ENCODE results near the gene MYO1G. TPM values are rescaled to one million over a fixed set of nuclear protein-coding genes. Genes with fewer than 3 reads are reported as not detected.

The MYO1G gene
- total and polyA plus RNA-seq, 5 donors, result 0.70 to 3.0 (median 2.2) TPM

DNA sequence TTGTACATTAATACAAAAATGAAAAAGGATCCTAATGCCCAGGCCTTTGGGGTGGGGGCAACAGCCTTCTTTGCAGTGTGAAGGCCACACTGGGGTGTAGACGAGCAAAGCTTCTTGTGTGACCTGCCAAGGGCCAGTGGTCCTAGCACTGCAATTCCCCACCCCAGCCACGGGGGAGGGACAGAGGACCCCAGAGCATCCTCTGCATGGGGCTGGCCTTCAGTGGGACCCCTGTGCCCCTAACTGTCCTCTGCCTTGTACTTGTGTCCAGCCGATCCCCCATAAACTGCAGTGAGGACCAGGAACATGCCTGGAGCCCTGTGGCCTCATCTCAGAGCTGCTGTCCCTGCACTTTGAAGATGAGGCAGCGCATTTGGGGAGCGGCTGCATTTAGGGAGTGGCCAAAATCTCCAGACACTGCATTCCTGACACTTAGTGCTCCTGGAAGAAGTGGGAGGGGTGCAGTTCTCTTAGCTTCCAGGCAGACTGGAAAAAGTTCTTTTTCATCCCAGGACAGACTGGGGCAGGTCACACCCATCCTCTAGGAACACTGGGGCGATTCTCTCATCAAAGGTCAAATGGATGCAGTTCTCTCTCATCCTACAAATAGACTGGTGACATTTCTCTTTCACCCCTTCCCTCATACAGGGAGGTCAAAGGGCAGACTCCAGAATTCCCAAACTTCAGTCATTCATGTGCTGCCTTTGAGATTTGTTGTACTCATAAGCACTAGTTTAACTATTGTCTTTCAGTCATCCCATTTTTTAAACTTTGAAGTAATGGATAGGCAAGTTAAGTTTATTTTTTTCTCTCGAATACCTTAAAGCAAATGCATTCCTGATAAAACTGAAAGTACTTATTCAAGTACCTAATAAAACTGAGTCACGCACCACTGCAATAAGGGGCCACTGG is 922 bp upstream of the MYO1G start:
- Histone ChIP-seq H3K27me3 (ENCODE audit: control insufficient read depth, insufficient read depth) (no peaks in the 10 kb centered on the region), H3K27ac (ENCODE audit: low read length) (peak overlapping the region; percentile 5), H3K4me1 (ENCODE audit: control insufficient read depth, insufficient read depth, low read length) (no peaks in the 10 kb centered on the region), H3K4me3 (ENCODE audit: low read length) (no peak overlapping the region), H3K9me3 (ENCODE audit: control insufficient read depth, low read length) (no peaks in the 10 kb centered on the region)
- peak in 1 of 2 donors; percentile 73 for ATAC-seq
- 80% methylated on average over 8 of the region's 8 CpGs for WGBS
- no peak for DNase-seq
- intact Hi-C loops (cut with DNase I), result loop anchor here in 2 of 4 donors (10.0 kb wide), 2 partner anchors 125 to 145 kb away; no protein-coding TSS in a partner anchor

DNA sequence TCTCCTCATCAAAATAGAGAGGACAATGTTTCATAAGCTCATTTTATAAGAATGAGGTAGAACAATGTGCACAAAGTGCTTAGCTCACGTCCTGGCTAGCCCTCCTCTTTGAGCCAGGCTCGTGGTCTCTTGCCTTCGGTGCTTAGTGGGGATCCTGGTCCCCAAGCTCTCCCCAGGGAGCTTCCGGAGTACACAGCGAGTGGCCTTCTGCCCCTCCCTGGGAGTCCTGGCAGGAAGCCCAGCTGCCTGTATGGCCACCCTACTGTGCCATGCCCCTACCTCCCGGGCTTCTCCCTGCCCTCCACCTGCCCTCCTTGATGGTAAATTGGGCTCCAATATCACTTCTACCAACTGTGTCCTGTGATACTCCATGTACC is 868 bp downstream of the MYO1G start:
- no peaks in the 10 kb centered on the region for H3K4me1 ChIP-seq (ENCODE audit: control insufficient read depth, insufficient read depth, low read length)
- 43% methylated on average over 6 of the region's 6 CpGs for WGBS

DNA sequence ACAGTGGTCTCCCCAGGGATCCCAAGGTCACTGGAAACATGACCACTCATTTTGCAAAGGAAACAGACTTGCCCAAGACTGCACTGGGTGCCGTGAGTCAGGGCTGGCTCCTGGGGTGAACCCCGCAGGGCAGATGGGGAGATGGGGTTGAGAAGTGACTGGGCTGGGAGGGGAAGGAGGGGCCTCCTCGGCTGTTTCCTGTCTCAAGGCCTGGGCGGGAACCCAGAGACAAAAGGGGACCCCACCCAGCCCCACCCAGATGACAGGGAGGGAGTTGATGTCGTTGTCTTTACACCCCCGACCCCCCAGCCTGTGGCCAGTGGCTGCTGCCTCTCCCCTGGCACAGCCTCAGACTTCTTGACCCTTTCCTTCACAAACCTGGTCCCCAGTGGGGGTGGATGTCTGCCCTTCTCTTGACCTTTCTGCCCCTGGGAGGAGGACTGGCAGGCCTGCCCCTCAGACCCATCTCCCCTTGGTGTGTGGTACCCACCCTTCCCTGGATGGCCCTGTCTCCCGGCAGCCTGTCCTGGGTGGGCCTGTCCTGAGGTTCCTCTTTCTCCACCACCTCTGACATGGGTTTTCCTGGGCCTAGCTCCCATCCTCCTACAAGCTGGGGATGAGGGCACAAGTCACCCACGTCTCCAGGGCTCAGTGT is 1.4 kb downstream of the MYO1G start:
- ATAC-seq (peak in 1 of 2 donors; percentile 41), DNase-seq (peak in 1 of 3 donors; percentile 64)
- H3K27me3 ChIP-seq (ENCODE audit: control insufficient read depth, insufficient read depth), result no peaks in the 10 kb centered on the region
- 56% methylated on average over 8 of the region's 8 CpGs for WGBS
- intact Hi-C loops (cut with DNase I), result loop anchor here in 1 of 4 donors (10.0 kb wide), 1 partner anchor 147 kb away; no protein-coding TSS in a partner anchor
- H3K27ac ChIP-seq (ENCODE audit: low read length), result no peak overlapping the region
- no peak overlapping the region for H3K4me3 ChIP-seq (ENCODE audit: low read length)
- no peaks in the 10 kb centered on the region for H3K9me3 ChIP-seq (ENCODE audit: control insufficient read depth, low read length)
- H3K4me1 ChIP-seq (ENCODE audit: control insufficient read depth, insufficient read depth, low read length), result no peaks in the 10 kb centered on the region

More for the DNA sequence above, 868 bp downstream of the MYO1G start:
- ATAC-seq, result no peak
- intact Hi-C loops (cut with DNase I), result loop anchor here in 1 of 4 donors (10.0 kb wide), 1 partner anchor 147 kb away; no protein-coding TSS in a partner anchor
- peak in 2 of 3 donors; percentile 71 to 73 for DNase-seq
- no peaks in the 10 kb centered on the region for H3K9me3 ChIP-seq (ENCODE audit: control insufficient read depth, low read length)
- H3K27me3 ChIP-seq (ENCODE audit: control insufficient read depth, insufficient read depth), result no peaks in the 10 kb centered on the region
- H3K4me3 ChIP-seq (ENCODE audit: low read length), result no peak overlapping the region
- no peak overlapping the region for H3K27ac ChIP-seq (ENCODE audit: low read length)

DNA sequence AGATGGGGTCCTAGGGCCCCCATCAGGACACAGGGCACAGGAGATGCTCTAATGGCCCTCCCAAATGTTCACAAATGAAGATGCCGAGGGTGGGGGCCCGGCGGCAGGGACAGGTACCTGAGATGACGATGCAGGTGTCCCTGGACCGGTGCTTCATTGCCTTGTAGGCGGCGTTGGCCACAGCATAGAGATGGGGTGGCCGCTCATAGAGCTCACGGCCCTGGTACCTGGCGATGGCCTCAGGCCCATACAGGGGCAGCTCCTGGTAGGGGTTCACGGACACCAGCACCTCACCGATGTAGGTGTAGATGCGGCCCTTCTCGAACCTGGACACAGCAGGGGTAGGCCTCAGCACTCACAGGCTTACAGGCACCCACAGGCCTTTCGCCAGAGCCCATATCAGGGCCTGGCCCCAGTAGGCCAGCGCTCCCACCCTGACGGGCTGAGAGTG is 2.0 kb downstream of the MYO1G start:
- H3K27me3 ChIP-seq (ENCODE audit: control insufficient read depth, insufficient read depth), result no peaks in the 10 kb centered on the region
- DNase-seq, result no peak
- 95% methylated on average over 17 of the region's 17 CpGs for WGBS
- H3K9me3 ChIP-seq (ENCODE audit: control insufficient read depth, low read length), result no peaks in the 10 kb centered on the region
- no peak for ATAC-seq
- H3K27ac ChIP-seq (ENCODE audit: low read length), result no peak overlapping the region
- H3K4me3 ChIP-seq (ENCODE audit: low read length), result no peak overlapping the region
- intact Hi-C loops (cut with DNase I), result loop anchor here in 1 of 4 donors (10.0 kb wide), 1 partner anchor 148 kb away; no protein-coding TSS in a partner anchor
- no peaks in the 10 kb centered on the region for H3K4me1 ChIP-seq (ENCODE audit: control insufficient read depth, insufficient read depth, low read length)

DNA sequence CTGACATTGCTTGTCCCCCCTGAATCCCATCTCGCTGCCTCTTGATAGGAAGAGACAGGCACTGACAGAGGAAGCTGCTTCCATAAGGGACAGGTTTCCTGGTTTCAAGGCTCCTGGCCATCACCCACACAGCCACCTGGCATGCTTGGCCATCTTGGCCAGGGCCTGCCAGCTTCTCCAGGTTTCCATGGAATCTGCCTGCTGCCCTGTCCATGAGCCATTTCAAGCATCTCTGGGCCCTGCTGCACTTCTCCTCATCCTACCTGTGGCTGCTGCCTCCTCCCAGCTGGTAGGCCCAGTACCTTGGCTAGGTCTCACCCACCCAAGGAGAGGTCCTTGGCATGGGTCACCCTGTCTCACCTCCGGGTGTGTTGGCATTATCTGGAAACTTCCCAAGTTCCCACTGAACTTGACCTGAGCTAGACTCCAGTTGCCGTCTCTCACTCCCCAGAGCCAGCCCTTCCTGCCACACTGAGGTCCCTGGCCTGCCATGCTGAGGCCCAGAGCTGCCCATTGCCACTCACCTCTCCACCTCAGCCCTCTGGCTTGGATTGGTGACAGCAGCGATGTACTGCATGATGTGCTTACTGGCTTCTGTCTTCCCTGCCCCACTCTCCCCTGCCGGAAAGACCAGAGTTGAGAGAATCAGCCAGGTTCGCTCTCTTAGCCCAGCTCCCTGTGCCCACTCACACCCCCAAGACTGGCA is 2.6 kb downstream of the MYO1G start:
- no peak overlapping the region for H3K27ac ChIP-seq (ENCODE audit: low read length)
- DNase-seq (no peak), ATAC-seq (no peak)
- intact Hi-C loops (cut with DNase I), result loop anchor here in 1 of 4 donors (10.0 kb wide), 1 partner anchor 149 kb away; no protein-coding TSS in a partner anchor
- no peak overlapping the region for H3K4me3 ChIP-seq (ENCODE audit: low read length)
- WGBS, result 93% methylated on average over 6 of the region's 6 CpGs
- no peaks in the 10 kb centered on the region for H3K4me1 ChIP-seq (ENCODE audit: control insufficient read depth, insufficient read depth, low read length)
- H3K9me3 ChIP-seq (ENCODE audit: control insufficient read depth, low read length), result no peaks in the 10 kb centered on the region
- H3K27me3 ChIP-seq (ENCODE audit: control insufficient read depth, insufficient read depth), result no peaks in the 10 kb centered on the region

DNA sequence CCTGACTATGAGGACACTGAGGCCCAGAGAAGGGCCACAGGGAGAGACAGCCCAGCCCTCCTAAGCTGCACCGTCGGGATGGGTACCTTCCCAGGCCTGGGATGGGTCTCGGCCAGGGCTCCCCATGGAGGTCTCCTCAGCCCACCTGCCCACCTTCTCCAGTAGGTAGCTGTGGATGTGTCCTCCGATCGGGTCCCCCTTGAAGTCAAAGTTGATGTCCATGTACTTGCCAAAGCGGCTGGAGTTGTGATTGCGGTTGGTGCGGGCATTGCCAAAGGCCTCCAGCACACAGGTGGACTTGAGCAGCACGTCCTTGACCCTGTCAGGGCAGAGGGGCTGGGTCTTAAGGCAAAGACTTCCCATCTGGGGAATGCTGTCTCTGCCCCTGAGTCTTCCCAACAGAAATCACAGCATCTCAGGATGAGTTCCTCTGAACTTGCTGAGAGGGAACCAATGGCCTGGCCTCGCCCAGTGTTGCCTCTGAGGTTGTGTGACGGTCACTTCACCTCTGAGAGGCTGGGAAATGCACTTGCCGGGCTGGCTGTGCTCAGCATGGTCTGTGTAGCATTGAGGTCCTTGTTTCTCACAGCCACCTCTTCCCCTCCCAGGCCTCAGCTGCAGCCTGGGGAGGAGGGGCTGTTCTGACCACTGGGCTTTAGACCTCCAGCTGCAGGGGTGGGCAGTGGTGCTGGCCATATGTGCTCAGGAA is 3.3 kb downstream of the MYO1G start:
- H3K4me3 ChIP-seq (ENCODE audit: low read length), result no peak overlapping the region
- 95% methylated on average over 12 of the region's 12 CpGs for WGBS
- DNase-seq (no peak), ATAC-seq (no peak)
- no peaks in the 10 kb centered on the region for H3K4me1 ChIP-seq (ENCODE audit: control insufficient read depth, insufficient read depth, low read length)
- intact Hi-C loops (cut with DNase I), result loop anchor here in 1 of 4 donors (10.0 kb wide), 1 partner anchor 149 kb away; no protein-coding TSS in a partner anchor
- no peaks in the 10 kb centered on the region for H3K27me3 ChIP-seq (ENCODE audit: control insufficient read depth, insufficient read depth)
- no peak overlapping the region for H3K27ac ChIP-seq (ENCODE audit: low read length)
- H3K9me3 ChIP-seq (ENCODE audit: control insufficient read depth, low read length), result no peaks in the 10 kb centered on the region

DNA sequence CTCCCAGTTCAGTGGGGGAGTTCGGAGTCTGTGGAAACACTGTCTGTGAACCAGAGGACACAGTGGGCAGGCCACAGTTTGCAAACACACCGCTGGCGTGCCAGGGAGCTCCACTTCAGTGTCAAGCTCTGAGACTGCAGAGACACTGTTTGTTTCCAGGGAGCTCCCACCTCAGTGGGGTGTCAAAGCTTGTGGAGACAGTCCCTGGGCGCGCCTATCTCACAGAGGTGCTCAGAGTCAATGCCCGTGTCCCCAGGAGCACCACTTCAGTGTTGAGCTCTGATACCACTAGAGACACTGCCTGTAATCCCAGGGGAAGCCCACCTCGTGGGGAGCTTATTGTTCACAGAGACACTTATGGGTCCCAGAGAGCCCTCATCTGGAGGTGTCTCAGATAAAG is 4.3 kb downstream of the MYO1G start:
- H3K4me1 ChIP-seq (ENCODE audit: control insufficient read depth, insufficient read depth, low read length), result no peaks in the 10 kb centered on the region
- WGBS, result 80% methylated on average over 7 of the region's 7 CpGs
- H3K27ac ChIP-seq (ENCODE audit: low read length), result no peak overlapping the region
- no peaks in the 10 kb centered on the region for H3K9me3 ChIP-seq (ENCODE audit: control insufficient read depth, low read length)
- no peaks in the 10 kb centered on the region for H3K27me3 ChIP-seq (ENCODE audit: control insufficient read depth, insufficient read depth)
- intact Hi-C loops (cut with DNase I), result loop anchor here (5.0 to 10.0 kb wide), 2 partner anchors 150 to 158 kb away; no protein-coding TSS in a partner anchor
- DNase-seq, result no peak
- no peak overlapping the region for H3K4me3 ChIP-seq (ENCODE audit: low read length)
- ATAC-seq, result no peak

DNA sequence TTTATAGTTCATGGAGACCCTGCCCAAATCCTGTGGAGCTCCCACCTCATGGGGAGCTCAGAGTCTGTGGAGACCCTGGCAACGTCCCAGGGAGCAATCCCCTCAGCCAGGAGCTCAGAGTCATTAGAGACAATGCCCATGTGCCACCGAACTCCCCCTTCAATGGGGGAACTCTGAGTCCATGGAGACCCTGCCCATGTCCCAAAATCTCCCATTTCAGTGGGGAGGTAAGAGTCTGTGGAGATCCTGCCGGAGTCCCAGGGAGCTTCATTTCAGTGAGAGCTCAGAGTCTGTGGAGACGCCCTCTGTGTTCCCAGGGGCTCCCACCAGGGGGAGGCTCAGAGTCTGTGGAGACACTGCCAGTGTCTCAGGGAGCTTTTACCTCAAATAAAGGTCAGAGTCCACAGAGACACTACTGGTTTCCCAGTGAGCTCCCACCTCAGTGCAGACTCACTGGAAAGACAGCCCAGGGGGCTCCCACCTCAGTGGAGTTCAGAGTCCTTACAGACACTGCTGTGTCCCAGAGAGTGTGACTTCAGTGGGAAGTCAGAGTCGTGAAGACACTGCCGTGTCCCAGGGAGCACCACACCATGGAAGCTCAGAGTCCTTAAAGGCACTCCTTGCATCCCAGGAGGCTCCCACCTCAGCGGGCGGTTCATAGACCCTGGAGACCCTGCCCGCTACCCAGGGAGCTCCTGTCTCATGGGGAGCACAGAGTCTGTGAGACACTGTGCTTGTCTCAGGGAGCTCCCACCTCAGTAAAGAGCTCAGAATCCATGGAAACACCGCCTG is 5.0 kb downstream of the MYO1G start:
- intact Hi-C loops (cut with DNase I), result loop anchor here (5.0 to 10.0 kb wide), 2 partner anchors 151 to 158 kb away; no protein-coding TSS in a partner anchor
- Histone ChIP-seq H3K4me3 (ENCODE audit: low read length) (no peak overlapping the region), H3K4me1 (ENCODE audit: control insufficient read depth, insufficient read depth, low read length) (no peaks in the 10 kb centered on the region), H3K27ac (ENCODE audit: low read length) (no peak overlapping the region), H3K27me3 (ENCODE audit: control insufficient read depth, insufficient read depth) (no peaks in the 10 kb centered on the region), H3K9me3 (ENCODE audit: control insufficient read depth, low read length) (no peaks in the 10 kb centered on the region)
- peak in 2 of 3 donors; percentile 74 to 80 for DNase-seq
- peak in 1 of 2 donors; percentile 40 for ATAC-seq
- WGBS, result 74% methylated on average over 10 of the region's 10 CpGs

DNA sequence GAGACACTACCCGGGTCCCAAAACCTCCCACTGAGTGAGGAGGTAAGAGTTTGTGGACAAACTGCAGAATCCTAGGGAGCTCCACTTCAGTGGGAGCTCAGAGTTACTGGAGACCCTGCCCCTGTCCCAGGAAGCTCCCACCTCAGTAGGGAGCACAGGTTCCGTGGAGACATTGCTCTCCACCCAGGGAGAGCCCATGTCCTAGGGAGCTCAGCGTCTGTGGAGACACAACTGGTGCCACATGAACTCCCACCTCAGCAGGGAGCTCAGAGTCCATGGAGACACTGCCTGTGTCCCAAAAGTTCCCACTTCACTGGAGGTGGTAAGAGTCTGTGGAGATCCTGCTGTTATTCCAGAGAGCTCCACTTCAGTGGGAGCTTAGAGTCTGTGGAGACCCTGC is 6.3 kb downstream of the MYO1G start:
- no peak overlapping the region for H3K27ac ChIP-seq (ENCODE audit: low read length)
- DNase-seq, result no peak
- no peaks in the 10 kb centered on the region for H3K27me3 ChIP-seq (ENCODE audit: control insufficient read depth, insufficient read depth)
- H3K4me1 ChIP-seq (ENCODE audit: control insufficient read depth, insufficient read depth, low read length), result no peaks in the 10 kb centered on the region
- intact Hi-C loops (cut with DNase I), result loop anchor here (5.0 to 10.0 kb wide), 2 partner anchors 152 to 160 kb away; no protein-coding TSS in a partner anchor
- 80% methylated on average over 3 of the region's 3 CpGs for WGBS
- ATAC-seq, result no peak
- no peaks in the 10 kb centered on the region for H3K9me3 ChIP-seq (ENCODE audit: control insufficient read depth, low read length)
- H3K4me3 ChIP-seq (ENCODE audit: low read length), result no peak overlapping the region
